ENCODE data around the gene SERPINA4.

The SERPINA4 gene

GRCh38 chr14:94522115-94522724 lies 39.0 kb upstream of the SERPINA4 start:
- Histone ChIP-seq H3K36me3 (ENCODE audit: insufficient read depth, insufficient read length, low read length) (no peaks in the 10 kb centered on the region), H3K27me3 (ENCODE audit: insufficient read depth, insufficient read length) (no peaks in the 10 kb centered on the region), H3K4me1 (ENCODE audit: insufficient read depth, insufficient read length) (peaks cover 3% of the 10 kb centered on the region), H3K9me3 (ENCODE audit: insufficient read depth, low read length) (no peaks in the 10 kb centered on the region), H3K9ac (ENCODE audit: insufficient read length, low read depth) (no peak overlapping the region), H3K4me3 (ENCODE audit: insufficient read length, low read depth) (no peak overlapping the region)
- TF ChIP-seq YY1 (IDR thresholded peaks at IDR 0.05; ENCODE audit: insufficient read depth, insufficient read length) (no peak), SUZ12 (IDR thresholded peaks at IDR 0.05; ENCODE audit: extremely low read depth, insufficient read depth, insufficient read length) (no peak), ZNF274 (IDR thresholded peaks at IDR 0.05; ENCODE audit: low read depth, low read length) (no peak)
- no peak for DNase-seq (ENCODE audit: low read depth, low spot score)

DNA sequence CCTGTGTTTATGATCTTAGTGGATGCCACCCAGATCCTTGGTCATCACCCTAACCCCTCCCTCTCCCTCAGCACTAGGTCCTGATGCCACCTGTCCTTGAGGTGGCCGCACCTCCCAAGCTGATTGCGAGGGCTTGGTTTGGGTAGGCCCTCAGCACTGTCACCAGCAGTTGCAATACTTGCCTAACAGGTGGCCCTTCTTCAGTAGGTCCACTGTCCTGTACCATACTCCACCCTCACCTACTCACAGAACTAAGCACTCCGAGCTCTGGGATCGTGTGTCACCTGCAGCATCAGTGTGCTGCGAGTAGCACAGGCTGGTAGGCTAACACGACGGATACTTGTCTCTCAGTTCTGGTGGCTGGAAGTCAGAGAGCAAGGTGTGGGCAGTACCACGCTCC lies 38.0 kb upstream of the SERPINA4 start:
- no peak overlapping the region for H3K4me3 ChIP-seq (ENCODE audit: insufficient read length, low read depth)
- TF ChIP-seq SUZ12 (IDR thresholded peaks at IDR 0.05; ENCODE audit: extremely low read depth, insufficient read depth, insufficient read length) (no peak), YY1 (IDR thresholded peaks at IDR 0.05; ENCODE audit: insufficient read depth, insufficient read length) (no peak), ZNF274 (IDR thresholded peaks at IDR 0.05; ENCODE audit: low read depth, low read length) (no peak)
- H3K36me3 ChIP-seq (ENCODE audit: insufficient read depth, insufficient read length, low read length) = no peaks in the 10 kb centered on the region
- no peak for DNase-seq (ENCODE audit: low read depth, low spot score)
- H3K27me3 ChIP-seq (ENCODE audit: insufficient read depth, insufficient read length) = no peaks in the 10 kb centered on the region
- H3K9me3 ChIP-seq (ENCODE audit: insufficient read depth, low read length) = no peaks in the 10 kb centered on the region
- H3K4me1 ChIP-seq (ENCODE audit: insufficient read depth, insufficient read length) = peaks cover 3% of the 10 kb centered on the region
- no peak overlapping the region for H3K9ac ChIP-seq (ENCODE audit: insufficient read length, low read depth)

GRCh38 chr14:94524093-94524492 lies 37.1 kb upstream of the SERPINA4 start:
- H3K9me3 ChIP-seq (ENCODE audit: insufficient read depth, low read length) = no peaks in the 10 kb centered on the region
- H3K4me1 ChIP-seq (ENCODE audit: insufficient read depth, insufficient read length) = no peaks in the 10 kb centered on the region
- TF ChIP-seq SUZ12 (IDR thresholded peaks at IDR 0.05; ENCODE audit: extremely low read depth, insufficient read depth, insufficient read length) = no peak
- TF ChIP-seq ZNF274 (IDR thresholded peaks at IDR 0.05; ENCODE audit: low read depth, low read length) = no peak
- TF ChIP-seq YY1 (IDR thresholded peaks at IDR 0.05; ENCODE audit: insufficient read depth, insufficient read length) = no peak
- H3K27me3 ChIP-seq (ENCODE audit: insufficient read depth, insufficient read length) = no peaks in the 10 kb centered on the region
- DNase-seq (ENCODE audit: low read depth, low spot score) = no peak
- no peak overlapping the region for H3K9ac ChIP-seq (ENCODE audit: insufficient read length, low read depth)
- no peaks in the 10 kb centered on the region for H3K36me3 ChIP-seq (ENCODE audit: insufficient read depth, insufficient read length, low read length)
- no peak overlapping the region for H3K4me3 ChIP-seq (ENCODE audit: insufficient read length, low read depth)

GRCh38 chr14:94531187-94531586 lies 30.1 kb upstream of the SERPINA4 start:
- Histone ChIP-seq H3K4me3 (ENCODE audit: insufficient read length, low read depth) (no peak overlapping the region), H3K9me3 (ENCODE audit: insufficient read depth, low read length) (no peaks in the 10 kb centered on the region), H3K27me3 (ENCODE audit: insufficient read depth, insufficient read length) (no peaks in the 10 kb centered on the region), H3K4me1 (ENCODE audit: insufficient read depth, insufficient read length) (no peaks in the 10 kb centered on the region), H3K9ac (ENCODE audit: insufficient read length, low read depth) (no peak overlapping the region), H3K36me3 (ENCODE audit: insufficient read depth, insufficient read length, low read length) (no peaks in the 10 kb centered on the region)
- TF ChIP-seq ZNF274 (IDR thresholded peaks at IDR 0.05; ENCODE audit: low read depth, low read length) (no peak), YY1 (IDR thresholded peaks at IDR 0.05; ENCODE audit: insufficient read depth, insufficient read length) (no peak), SUZ12 (IDR thresholded peaks at IDR 0.05; ENCODE audit: extremely low read depth, insufficient read depth, insufficient read length) (no peak)
- DNase-seq (ENCODE audit: low read depth, low spot score) = no peak

GRCh38 chr14:94532447-94532846 lies 28.8 kb upstream of the SERPINA4 start:
- Histone ChIP-seq H3K9ac (ENCODE audit: insufficient read length, low read depth) (no peak overlapping the region), H3K27me3 (ENCODE audit: insufficient read depth, insufficient read length) (no peaks in the 10 kb centered on the region), H3K36me3 (ENCODE audit: insufficient read depth, insufficient read length, low read length) (no peaks in the 10 kb centered on the region), H3K9me3 (ENCODE audit: insufficient read depth, low read length) (no peaks in the 10 kb centered on the region), H3K4me3 (ENCODE audit: insufficient read length, low read depth) (no peak overlapping the region), H3K4me1 (ENCODE audit: insufficient read depth, insufficient read length) (no peaks in the 10 kb centered on the region)
- no peak for DNase-seq (ENCODE audit: low read depth, low spot score)
- TF ChIP-seq ZNF274 (IDR thresholded peaks at IDR 0.05; ENCODE audit: low read depth, low read length) (no peak), SUZ12 (IDR thresholded peaks at IDR 0.05; ENCODE audit: extremely low read depth, insufficient read depth, insufficient read length) (no peak), YY1 (IDR thresholded peaks at IDR 0.05; ENCODE audit: insufficient read depth, insufficient read length) (no peak)

DNA sequence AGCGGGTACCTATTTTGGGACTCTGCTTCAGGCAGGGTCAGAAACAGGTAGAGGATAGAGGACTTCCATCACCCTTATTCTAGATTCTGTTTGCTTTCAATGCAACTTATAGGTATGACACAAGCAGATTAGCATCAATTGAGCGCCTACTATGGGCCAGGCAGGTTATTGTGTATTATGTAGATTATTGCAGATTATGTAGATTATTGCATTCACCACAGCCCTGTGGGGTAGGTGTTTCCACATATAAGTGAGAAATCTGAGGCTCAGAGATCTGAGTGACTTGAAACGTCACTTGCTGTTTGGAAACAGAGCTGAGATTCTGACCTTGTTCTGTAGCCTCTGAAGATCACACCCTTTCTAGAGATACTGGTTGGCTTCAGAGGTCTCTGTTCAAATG lies 25.7 kb upstream of the SERPINA4 start:
- no peak overlapping the region for H3K9ac ChIP-seq (ENCODE audit: insufficient read length, low read depth)
- H3K4me1 ChIP-seq (ENCODE audit: insufficient read depth, insufficient read length) = no peaks in the 10 kb centered on the region
- no peaks in the 10 kb centered on the region for H3K36me3 ChIP-seq (ENCODE audit: insufficient read depth, insufficient read length, low read length)
- TF ChIP-seq SUZ12 (IDR thresholded peaks at IDR 0.05; ENCODE audit: extremely low read depth, insufficient read depth, insufficient read length) (no peak), YY1 (IDR thresholded peaks at IDR 0.05; ENCODE audit: insufficient read depth, insufficient read length) (no peak), ZNF274 (IDR thresholded peaks at IDR 0.05; ENCODE audit: low read depth, low read length) (no peak)
- H3K4me3 ChIP-seq (ENCODE audit: insufficient read length, low read depth) = no peak overlapping the region
- no peaks in the 10 kb centered on the region for H3K27me3 ChIP-seq (ENCODE audit: insufficient read depth, insufficient read length)
- H3K9me3 ChIP-seq (ENCODE audit: insufficient read depth, low read length) = no peaks in the 10 kb centered on the region
- no peak for DNase-seq (ENCODE audit: low read depth, low spot score)

GRCh38 chr14:94536836-94537235 lies 24.4 kb upstream of the SERPINA4 start:
- no peaks in the 10 kb centered on the region for H3K4me1 ChIP-seq (ENCODE audit: insufficient read depth, insufficient read length)
- no peaks in the 10 kb centered on the region for H3K9me3 ChIP-seq (ENCODE audit: insufficient read depth, low read length)
- no peak for DNase-seq (ENCODE audit: low read depth, low spot score)
- H3K9ac ChIP-seq (ENCODE audit: insufficient read length, low read depth) = no peak overlapping the region
- H3K36me3 ChIP-seq (ENCODE audit: insufficient read depth, insufficient read length, low read length) = no peaks in the 10 kb centered on the region
- H3K4me3 ChIP-seq (ENCODE audit: insufficient read length, low read depth) = no peak overlapping the region
- TF ChIP-seq YY1 (IDR thresholded peaks at IDR 0.05; ENCODE audit: insufficient read depth, insufficient read length) (no peak), ZNF274 (IDR thresholded peaks at IDR 0.05; ENCODE audit: low read depth, low read length) (no peak), SUZ12 (IDR thresholded peaks at IDR 0.05; ENCODE audit: extremely low read depth, insufficient read depth, insufficient read length) (no peak)
- no peaks in the 10 kb centered on the region for H3K27me3 ChIP-seq (ENCODE audit: insufficient read depth, insufficient read length)

All from NT2/D1 (cell line).